SK-N-SH (cell line): Measurements from ENCODE around the gene TNK2. TPM values are rescaled to one million over a fixed set of nuclear protein-coding genes. Genes with fewer than 3 reads are reported as not detected.
A peak's percentile ranks its signal among the peaks of the same experiment; 100 is the strongest.

Experiments used
- CTCF ChIA-PET: fragments of 300-600, 350-600 bp; formaldehyde crosslinking; extraction: SDS; loops from one replicate; lab custom pipeline; 2021; lab: Yijun Ruan, JAX
- POLR2A ChIA-PET: fragments of 350-600 bp; sonication (Branson Sonifier 250); formaldehyde crosslinking; extraction: SDS; loops from one replicate; lab custom pipeline; 2020; ENCODE audit warnings: antibody characterized with exemption, inconsistent platforms; lab: Yijun Ruan, JAX
- DNase-seq: peaks from one replicate; pipeline ENCODE4 v3.0.0; 2012
- H2AFZ ChIP-seq: fragments of 200-600 bp; sonication (generic); 2 replicates; pipeline ENCODE4 v1.8.1; 2016; ENCODE audit warnings: antibody characterized with exemption, mild to moderate bottlenecking, low read depth
- H3F3A ChIP-seq: fragments of 200-600 bp; sonication (generic); replicated peaks from 2 replicates; pipeline ENCODE3; 2016; ENCODE audit warnings: antibody characterized with exemption, mild to moderate bottlenecking; ENCODE audit not compliant: insufficient read depth
- H3K27ac ChIP-seq, 2 experiments: fragments of 200-500 bp in 1 of 2; fragments of 200-600 bp in 1 of 2; sonication (Bioruptor generic) in 1 of 2; sonication (generic), shearing (Covaris generic) in 1 of 2; 2 replicates each; pipeline versions ENCODE4 v1.5.1 to v1.6.1; 2014 to 2016; ENCODE audit warnings: low read depth in 2 of 2, inconsistent platforms in 1 of 2, low read length in 1 of 2, mild to moderate bottlenecking in 1 of 2, mixed read lengths in 1 of 2
- H3K27me3 ChIP-seq: fragments of 200-600 bp; sonication (generic), shearing (Covaris generic); 2 replicates; pipeline ENCODE4 v1.6.1; 2016; ENCODE audit warnings: mixed run types; ENCODE audit not compliant: insufficient read depth
- H3K36me3 ChIP-seq, 2 experiments: fragments of 200-500 bp in 1 of 2; fragments of 200-600 bp in 1 of 2; sonication (Bioruptor generic) in 1 of 2; sonication (generic) in 1 of 2; replicated peaks in 1 of 2; 2 replicates each; pipeline versions ENCODE3 to v1.5.1; 2014 to 2016; ENCODE audit warnings: low read length in 1 of 2, mild to moderate bottlenecking in 1 of 2; ENCODE audit not compliant: insufficient read depth in 2 of 2, control insufficient read depth in 1 of 2
- H3K4me1 ChIP-seq, 2 experiments: fragments of 200-500 bp in 1 of 2; fragments of 200-600 bp in 1 of 2; sonication (Bioruptor generic) in 1 of 2; sonication (generic), shearing (Covaris generic) in 1 of 2; 2 replicates each; pipeline versions ENCODE4 v1.5.1 to v1.6.1; 2014 to 2016; ENCODE audit warnings: low read depth in 1 of 2, low read length in 1 of 2, mixed run types in 1 of 2; ENCODE audit not compliant: insufficient read depth in 2 of 2, control insufficient read depth in 1 of 2
- H3K4me2 ChIP-seq: fragments of 200-600 bp; sonication (generic), shearing (Covaris generic); 2 replicates; pipeline ENCODE4 v1.6.1; 2017; ENCODE audit warnings: mixed run types
- H3K4me3 ChIP-seq, 2 experiments: fragments of 200-500 bp in 1 of 2; fragments of 200-600 bp in 1 of 2; sonication (Bioruptor generic) in 1 of 2; sonication (generic), shearing (Covaris generic) in 1 of 2; 2 replicates each; pipeline versions ENCODE4 v1.5.1 to v1.8.1; 2014 to 2016; ENCODE audit warnings: low read depth in 2 of 2, inconsistent platforms in 1 of 2, low read length in 1 of 2, mild to moderate bottlenecking in 1 of 2, mixed read lengths in 1 of 2, moderate library complexity in 1 of 2
- H3K79me2 ChIP-seq: fragments of 200-600 bp; sonication (generic); 2 replicates; pipeline ENCODE4 v1.8.1; 2017; ENCODE audit warnings: mild to moderate bottlenecking; ENCODE audit not compliant: insufficient read depth
- H3K9ac ChIP-seq: fragments of 200-600 bp; sonication (generic); 2 replicates; pipeline ENCODE4 v1.6.1; 2017; ENCODE audit warnings: mixed run types
- H3K9me2 ChIP-seq: fragments of 200-600 bp; sonication (generic); 2 replicates; pipeline ENCODE4 v1.6.1; 2017; ENCODE audit warnings: mixed run types
- H3K9me3 ChIP-seq: fragments of 200-600 bp; sonication (generic); 2 replicates; pipeline ENCODE4 v1.6.1; 2017; ENCODE audit warnings: mixed run types, mild to moderate bottlenecking, moderate library complexity
- H4K20me1 ChIP-seq: fragments of 200-600 bp; sonication (generic); 2 replicates; pipeline ENCODE4 v1.6.1; 2017; ENCODE audit warnings: mild to moderate bottlenecking, mixed run types; ENCODE audit not compliant: insufficient read depth
- ELF1 ChIP-seq: IDR thresholded peaks from 2 replicates; pipeline ENCODE4 v1.4.0; 2012
- EZH2phosphoT487 ChIP-seq: fragments of 200-600 bp; sonication (generic); IDR thresholded peaks from 2 replicates; pipeline ENCODE4 v1.6.1; 2017; ENCODE audit warnings: low read depth, mixed run types, mild to moderate bottlenecking, antibody characterized with exemption, moderate library complexity, borderline replicate concordance
- FOSL2 ChIP-seq: IDR thresholded peaks from 2 replicates; pipeline ENCODE4 v1.4.0; 2012; ENCODE audit warnings: low read depth, mild to moderate bottlenecking, moderate library complexity, borderline replicate concordance
- FOXM1 ChIP-seq: IDR thresholded peaks from 2 replicates; pipeline ENCODE4 v1.4.0; 2012; ENCODE audit warnings: low read depth, mild to moderate bottlenecking
- GABPA ChIP-seq: IDR thresholded peaks from 2 replicates; pipeline ENCODE4 v1.4.0; 2012; ENCODE audit warnings: low read depth, mild to moderate bottlenecking
- MXI1 ChIP-seq: IDR thresholded peaks from 2 replicates; pipeline ENCODE4 v1.6.1; 2012; ENCODE audit warnings: mild to moderate bottlenecking, low read depth, low read length, improper control_type of control experiment
- NRF1 ChIP-seq: IDR thresholded peaks from 2 replicates; pipeline ENCODE4 v1.6.1; 2012; ENCODE audit warnings: low read depth, mild to moderate bottlenecking, low read length
- POLR2AphosphoS5 ChIP-seq: IDR thresholded peaks from 2 replicates; pipeline ENCODE4 v1.6.1; 2012; ENCODE audit warnings: low read depth, low read length
- RFX5 ChIP-seq: IDR thresholded peaks from 2 replicates; pipeline ENCODE4 v1.6.1; 2012; ENCODE audit warnings: mild to moderate bottlenecking, improper control_type of control experiment, low read length
- RXRA ChIP-seq: IDR thresholded peaks from 2 replicates; pipeline ENCODE4 v1.4.0; 2012; ENCODE audit warnings: low read depth, mild to moderate bottlenecking, borderline replicate concordance
- TEAD4 ChIP-seq: IDR thresholded peaks from 2 replicates; pipeline ENCODE4 v1.4.0; 2012; ENCODE audit warnings: mild to moderate bottlenecking, borderline replicate concordance; ENCODE audit not compliant: insufficient read depth
- USF1 ChIP-seq: IDR thresholded peaks from 2 replicates; pipeline ENCODE4 v1.4.0; 2012; ENCODE audit warnings: low read depth, borderline replicate concordance
- USF2 ChIP-seq: fragments of 150-350 bp; IDR thresholded peaks from 2 replicates; pipeline ENCODE4 v1.6.1; 2017; ENCODE audit warnings: antibody characterized with exemption, low read length, low read depth, borderline replicate concordance
- WGBS: methylation state at CpG from one replicate; pipeline ENCODE4 v1.1.6; 2017; ENCODE audit warnings: low lambda C conversion rate; 5-methylcytosine and 5-hydroxymethylcytosine counted together
- polyA plus RNA-seq, 3 experiments: library from polyadenylated mRNA; depleted of rRNA; stranded (reverse); fragments of >200 nt; gene quantifications; 2 replicates each; pipeline ENCODE4 v1.2.3, GENCODE V29; 2012
- TF ChIP-seq, protein P1 (sequence below): IDR thresholded peaks from 2 replicates; pipeline ENCODE4 v1.4.0; 2012; ENCODE audit warnings: low read depth
- TF ChIP-seq, protein P2 (sequence below): IDR thresholded peaks from 2 replicates; pipeline ENCODE4 v1.6.1; 2012; ENCODE audit warnings: mild to moderate bottlenecking, low read depth, low read length, moderate library complexity

Gene TNK2
- polyA plus RNA-seq, 1 of the 3 experiments (the other 2 are of a cell fraction) = 17.3 TPM

DNA sequence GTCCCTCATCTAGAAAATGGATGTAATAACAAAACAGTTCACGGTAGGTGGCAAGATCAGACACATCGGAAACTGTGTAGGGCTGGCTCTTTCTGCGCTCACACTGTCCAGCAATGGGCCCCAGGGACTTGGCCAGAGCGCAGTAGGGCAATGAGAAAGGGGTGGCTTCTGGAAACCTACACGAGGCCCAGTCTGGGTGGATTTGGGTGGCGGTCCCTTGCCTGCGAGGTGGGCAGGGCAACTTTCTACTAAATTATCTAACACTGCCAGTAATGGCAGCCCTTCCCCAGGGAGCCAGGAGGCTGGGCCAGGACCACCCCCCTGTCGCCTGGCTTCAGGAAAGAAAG lies 2.1 kb upstream of the TNK2 start:
- Histone ChIP-seq H3K27ac (no peak overlapping the region), H3K9ac (no peak overlapping the region), H3K9me2 (no peaks in the 10 kb centered on the region), H3K4me3 (no peak overlapping the region), H2AFZ (no peak overlapping the region; the same call in 1 of the 2 replicates), H3K4me1 (peaks cover 14 to 35% of the 10 kb centered on the region in 2 experiments; a peak in 2 of 4 replicates), H3K9me3 (no peaks in the 10 kb centered on the region), H3F3A (peaks cover 4% of the 10 kb centered on the region), H4K20me1 (peaks cover 20% of the 10 kb centered on the region), H3K27me3 (no peaks in the 10 kb centered on the region), H3K79me2 (peaks cover 27% of the 10 kb centered on the region), H3K4me2 (0 out of 2 replicates have a peak overlapping the region, but pooled peaks have one; percentile 61), H3K36me3 (no peaks in the 10 kb centered on the region)
- CTCF ChIA-PET = interaction anchor here (1.1 to 29.0 kb wide), 6 partner anchors 15 to 60 kb away, joined by 3 to 606 read pairs (median 84); no protein-coding TSS in a partner anchor
- POLR2A ChIA-PET = no interaction called here
- TF ChIP-seq USF2 = no peak
- TF ChIP-seq FOXM1 = no peak
- TF ChIP-seq EZH2phosphoT487 = no peak
- TF ChIP-seq USF1 = no peak
- no peak for TF ChIP-seq TEAD4
- TF ChIP-seq ELF1 = no peak
- TF ChIP-seq, protein P1, sequence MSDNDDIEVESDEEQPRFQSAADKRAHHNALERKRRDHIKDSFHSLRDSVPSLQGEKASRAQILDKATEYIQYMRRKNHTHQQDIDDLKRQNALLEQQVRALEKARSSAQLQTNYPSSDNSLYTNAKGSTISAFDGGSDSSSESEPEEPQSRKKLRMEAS = no peak
- no peak for TF ChIP-seq MXI1
- TF ChIP-seq RFX5 = no peak
- no peak for TF ChIP-seq RXRA
- no peak for TF ChIP-seq GABPA
- TF ChIP-seq FOSL2 = no peak
- DNase-seq = no peak
- WGBS = 88% methylated on average over 7 of the region's 8 CpGs

DNA sequence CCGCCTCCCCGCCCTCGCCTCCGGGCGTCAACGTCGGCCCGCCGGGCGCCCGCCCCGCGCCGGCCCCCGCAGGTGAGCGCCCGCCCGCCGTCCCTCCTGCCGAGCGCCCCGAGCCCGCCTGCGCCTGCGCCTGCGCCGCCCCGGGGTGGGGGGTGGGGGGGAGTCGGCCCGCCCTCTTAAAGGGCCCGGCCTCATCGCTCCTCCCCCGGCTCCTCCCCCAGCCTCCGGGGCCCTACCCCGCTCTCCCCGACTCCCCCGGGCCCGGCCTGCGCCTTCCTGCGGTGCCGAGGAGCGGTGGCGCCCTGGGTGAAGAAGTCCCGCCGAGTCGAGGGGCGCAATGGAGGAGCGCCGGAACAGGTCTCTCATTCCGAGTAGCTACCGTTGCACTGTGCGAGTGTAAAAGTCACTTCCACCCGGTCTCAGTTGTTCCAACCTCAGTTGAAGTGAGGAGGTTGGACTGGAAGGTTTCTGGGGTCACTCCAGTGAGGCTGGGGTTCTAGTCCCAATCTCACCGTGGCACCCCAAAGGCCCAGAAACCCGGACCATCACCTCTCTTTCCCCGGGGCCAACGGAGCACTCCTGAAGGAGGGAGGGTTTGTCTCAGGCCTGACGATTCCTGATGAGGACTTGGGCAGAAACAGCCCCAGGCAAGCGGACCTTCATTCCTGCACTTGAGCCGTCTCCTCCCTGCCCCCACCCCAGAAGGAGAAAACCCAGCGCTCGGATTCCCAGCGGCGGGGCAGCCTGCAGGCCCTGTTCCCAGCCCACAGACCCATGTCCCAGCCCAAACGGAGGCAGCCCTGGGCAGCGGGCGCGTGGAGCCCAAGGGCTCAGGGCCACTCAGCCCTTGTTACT lies 1.5 kb upstream of the TNK2 start:
- peak; percentile 99 for DNase-seq
- peak overlapping the region; percentile 94 for H2AFZ ChIP-seq
- H3K4me1 ChIP-seq = peaks cover 14 to 32% of the 10 kb centered on the region in 2 experiments; a peak in 2 of 4 replicates
- H3K36me3 ChIP-seq = no peaks in the 10 kb centered on the region
- POLR2A ChIA-PET = no interaction called here
- H3F3A ChIP-seq = peaks cover 6% of the 10 kb centered on the region
- CTCF ChIA-PET = interaction anchor here (4.0 to 29.0 kb wide), 2 partner anchors 15 to 53 kb away, joined by 67 to 606 read pairs; no protein-coding TSS in a partner anchor
- TF ChIP-seq NRF1 (peak; percentile 75), POLR2AphosphoS5 (peak; percentile 50; the same call in 1 of the 2 replicates)
- TF ChIP-seq, protein P2, sequence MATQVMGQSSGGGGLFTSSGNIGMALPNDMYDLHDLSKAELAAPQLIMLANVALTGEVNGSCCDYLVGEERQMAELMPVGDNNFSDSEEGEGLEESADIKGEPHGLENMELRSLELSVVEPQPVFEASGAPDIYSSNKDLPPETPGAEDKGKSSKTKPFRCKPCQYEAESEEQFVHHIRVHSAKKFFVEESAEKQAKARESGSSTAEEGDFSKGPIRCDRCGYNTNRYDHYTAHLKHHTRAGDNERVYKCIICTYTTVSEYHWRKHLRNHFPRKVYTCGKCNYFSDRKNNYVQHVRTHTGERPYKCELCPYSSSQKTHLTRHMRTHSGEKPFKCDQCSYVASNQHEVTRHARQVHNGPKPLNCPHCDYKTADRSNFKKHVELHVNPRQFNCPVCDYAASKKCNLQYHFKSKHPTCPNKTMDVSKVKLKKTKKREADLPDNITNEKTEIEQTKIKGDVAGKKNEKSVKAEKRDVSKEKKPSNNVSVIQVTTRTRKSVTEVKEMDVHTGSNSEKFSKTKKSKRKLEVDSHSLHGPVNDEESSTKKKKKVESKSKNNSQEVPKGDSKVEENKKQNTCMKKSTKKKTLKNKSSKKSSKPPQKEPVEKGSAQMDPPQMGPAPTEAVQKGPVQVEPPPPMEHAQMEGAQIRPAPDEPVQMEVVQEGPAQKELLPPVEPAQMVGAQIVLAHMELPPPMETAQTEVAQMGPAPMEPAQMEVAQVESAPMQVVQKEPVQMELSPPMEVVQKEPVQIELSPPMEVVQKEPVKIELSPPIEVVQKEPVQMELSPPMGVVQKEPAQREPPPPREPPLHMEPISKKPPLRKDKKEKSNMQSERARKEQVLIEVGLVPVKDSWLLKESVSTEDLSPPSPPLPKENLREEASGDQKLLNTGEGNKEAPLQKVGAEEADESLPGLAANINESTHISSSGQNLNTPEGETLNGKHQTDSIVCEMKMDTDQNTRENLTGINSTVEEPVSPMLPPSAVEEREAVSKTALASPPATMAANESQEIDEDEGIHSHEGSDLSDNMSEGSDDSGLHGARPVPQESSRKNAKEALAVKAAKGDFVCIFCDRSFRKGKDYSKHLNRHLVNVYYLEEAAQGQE = no peak
- H3K9ac ChIP-seq = no peak overlapping the region
- H3K4me2 ChIP-seq = peak overlapping the region; percentile 61; the same call in 1 of the 2 replicates
- H3K27ac ChIP-seq = peak overlapping the region in 1 of 2 experiments; percentile 58; a peak in 1 of 4 replicates
- peak overlapping the region in 1 of 2 experiments; percentile 72; a peak in 3 of 4 replicates for H3K4me3 ChIP-seq
- H3K79me2 ChIP-seq = peaks cover 33% of the 10 kb centered on the region
- H3K9me3 ChIP-seq = no peaks in the 10 kb centered on the region
- H3K27me3 ChIP-seq = no peaks in the 10 kb centered on the region
- no peaks in the 10 kb centered on the region for H3K9me2 ChIP-seq
- H4K20me1 ChIP-seq = peaks cover 20% of the 10 kb centered on the region
- WGBS = 40% methylated on average over 5 of the region's 68 CpGs
